ENCODE data around the gene FGD3.

DNA sequence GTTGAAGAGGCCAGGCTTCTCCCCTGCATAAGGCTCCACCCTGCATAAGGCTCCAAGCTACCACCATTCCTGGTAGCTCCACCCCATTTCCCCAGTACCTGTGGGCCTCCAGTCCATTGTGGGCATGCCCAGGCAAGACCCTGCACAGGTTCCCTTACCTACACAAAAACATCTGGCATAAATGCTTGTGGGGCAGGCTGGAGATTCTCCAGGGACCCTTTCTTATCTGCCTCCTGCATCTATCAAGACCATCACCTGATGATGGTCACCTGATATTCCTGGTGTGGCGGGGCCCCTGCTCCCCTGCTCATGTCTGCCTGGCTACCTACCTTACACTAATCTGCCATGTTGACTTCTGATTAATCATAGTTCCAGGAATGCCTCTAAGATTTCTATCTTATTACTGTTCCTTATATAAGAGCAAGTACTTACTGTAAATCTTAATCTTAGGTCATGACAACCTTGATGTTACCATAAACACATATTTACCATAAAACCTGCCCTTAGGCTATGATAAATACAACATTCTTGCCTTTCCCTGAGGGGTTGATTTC, 41.0 kb downstream of the FGD3 start:
- TF ChIP-seq, protein P1, sequence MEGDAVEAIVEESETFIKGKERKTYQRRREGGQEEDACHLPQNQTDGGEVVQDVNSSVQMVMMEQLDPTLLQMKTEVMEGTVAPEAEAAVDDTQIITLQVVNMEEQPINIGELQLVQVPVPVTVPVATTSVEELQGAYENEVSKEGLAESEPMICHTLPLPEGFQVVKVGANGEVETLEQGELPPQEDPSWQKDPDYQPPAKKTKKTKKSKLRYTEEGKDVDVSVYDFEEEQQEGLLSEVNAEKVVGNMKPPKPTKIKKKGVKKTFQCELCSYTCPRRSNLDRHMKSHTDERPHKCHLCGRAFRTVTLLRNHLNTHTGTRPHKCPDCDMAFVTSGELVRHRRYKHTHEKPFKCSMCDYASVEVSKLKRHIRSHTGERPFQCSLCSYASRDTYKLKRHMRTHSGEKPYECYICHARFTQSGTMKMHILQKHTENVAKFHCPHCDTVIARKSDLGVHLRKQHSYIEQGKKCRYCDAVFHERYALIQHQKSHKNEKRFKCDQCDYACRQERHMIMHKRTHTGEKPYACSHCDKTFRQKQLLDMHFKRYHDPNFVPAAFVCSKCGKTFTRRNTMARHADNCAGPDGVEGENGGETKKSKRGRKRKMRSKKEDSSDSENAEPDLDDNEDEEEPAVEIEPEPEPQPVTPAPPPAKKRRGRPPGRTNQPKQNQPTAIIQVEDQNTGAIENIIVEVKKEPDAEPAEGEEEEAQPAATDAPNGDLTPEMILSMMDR (conservative IDR thresholded peaks at IDR 0.05) = no peak
- TF ChIP-seq EZH2 (IDR thresholded peaks at IDR 0.05; ENCODE audit: low read depth) = no peak
